NCI-H1105 (cell line): ENCODE data around the gene SPATA9.
"Not testable (repeated sequence)": the region's sequence is repeated elsewhere in the genome, so short reads cannot be mapped to it uniquely, and the experiment has no call there.

Source experiments
- DNase-seq: peaks from one replicate; lab custom pipeline; 2025; lab: John Stamatoyannopoulos, UW

The SPATA9 gene

DNA sequence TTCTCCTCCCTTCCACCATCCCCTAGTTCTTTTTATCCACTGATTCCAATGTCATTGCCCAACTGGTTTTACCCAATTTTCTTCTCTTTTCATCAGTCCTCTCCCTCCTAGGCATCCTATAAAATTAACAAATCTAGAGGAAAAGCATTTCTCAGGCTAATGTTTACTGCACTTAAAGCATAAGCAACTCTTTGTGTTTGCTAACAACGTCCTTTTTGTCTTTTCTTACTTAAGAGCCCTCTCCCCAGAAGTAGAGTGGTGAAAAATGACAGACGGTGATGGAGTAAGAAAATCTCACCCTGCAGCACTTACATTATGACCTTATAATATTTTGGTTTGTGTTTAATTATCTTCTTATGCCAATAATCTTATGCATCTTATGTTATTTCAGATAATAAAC lies 1.6 kb upstream of the SPATA9 start:
- no peak for DNase-seq

DNA sequence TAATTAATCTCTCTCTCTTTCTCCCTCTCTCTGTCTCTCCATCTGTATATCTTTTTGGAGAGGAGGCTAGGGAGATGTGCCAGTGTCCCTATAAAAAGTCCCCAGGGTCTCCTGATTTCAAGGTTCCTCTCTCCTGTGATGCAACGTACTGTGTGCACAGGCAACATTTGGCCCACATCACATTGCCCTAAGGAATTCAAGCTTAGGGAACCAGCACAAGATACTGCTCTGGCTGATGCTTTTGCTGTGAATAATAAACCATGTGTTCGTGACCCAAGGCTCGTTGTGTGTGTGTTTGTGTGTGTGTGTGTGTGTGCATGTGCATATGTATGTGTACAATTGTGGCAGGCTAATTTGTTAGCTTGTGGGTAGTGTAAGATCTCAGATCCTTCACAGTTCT lies 9.7 kb downstream of the SPATA9 start:
- DNase-seq, result no peak

DNA sequence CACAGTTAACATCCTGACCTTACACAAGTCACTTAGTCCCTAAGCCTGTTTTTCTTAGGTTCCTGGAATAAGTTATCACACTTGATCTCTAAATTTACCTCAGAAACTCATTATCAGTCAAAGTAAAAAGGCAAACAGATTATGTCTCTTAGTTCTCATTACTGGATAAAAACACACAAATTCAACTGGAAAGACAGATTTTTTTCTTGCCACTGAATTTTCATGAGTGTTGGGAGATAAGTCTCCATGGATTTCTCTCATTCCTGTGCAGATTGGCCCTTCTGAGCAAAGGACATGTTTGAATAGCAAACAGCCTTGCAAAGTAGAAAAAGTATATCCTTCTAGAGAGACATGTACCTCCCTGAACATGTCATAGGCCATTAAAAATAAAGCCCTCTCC lies 10.2 kb downstream of the SPATA9 start:
- no peak for DNase-seq

DNA sequence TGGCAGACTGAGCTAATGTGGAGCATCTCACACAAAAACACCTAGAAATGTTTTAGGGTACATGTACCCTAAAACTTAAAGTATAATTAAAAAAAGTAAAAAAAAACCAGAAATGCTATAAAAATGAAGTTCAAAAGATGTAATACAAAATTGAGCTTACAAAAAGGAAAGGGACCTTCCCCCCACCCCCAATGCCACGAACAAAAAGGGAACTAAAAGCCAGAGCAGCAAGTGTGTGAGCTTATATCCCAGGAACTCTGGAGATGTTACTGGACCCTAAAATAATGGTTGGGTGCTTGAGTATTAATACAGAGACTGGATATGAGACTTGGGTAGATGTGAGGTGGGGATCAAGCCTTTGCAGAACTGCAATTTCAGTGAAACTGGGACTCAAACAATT lies 11.0 kb downstream of the SPATA9 start:
- DNase-seq, result no peak

DNA sequence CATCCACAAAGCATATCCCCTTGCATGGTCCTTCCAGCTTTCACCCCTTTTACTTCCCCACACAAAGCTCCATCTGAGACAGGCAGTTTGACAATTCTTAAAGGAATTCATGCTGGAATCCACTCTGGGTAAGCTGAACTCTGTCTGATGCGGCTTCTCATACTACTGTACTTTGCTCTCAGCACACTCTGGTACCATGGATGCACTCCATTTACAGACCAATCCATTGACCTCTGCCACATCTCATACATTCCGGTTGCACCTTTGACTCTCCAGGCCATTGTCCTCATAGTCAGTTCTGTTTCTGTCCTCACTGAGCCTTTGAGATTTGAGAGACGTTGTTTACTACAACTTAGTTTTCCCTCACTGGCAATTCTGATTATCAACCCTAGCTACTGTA lies 12.2 kb downstream of the SPATA9 start:
- DNase-seq, result no peak

DNA sequence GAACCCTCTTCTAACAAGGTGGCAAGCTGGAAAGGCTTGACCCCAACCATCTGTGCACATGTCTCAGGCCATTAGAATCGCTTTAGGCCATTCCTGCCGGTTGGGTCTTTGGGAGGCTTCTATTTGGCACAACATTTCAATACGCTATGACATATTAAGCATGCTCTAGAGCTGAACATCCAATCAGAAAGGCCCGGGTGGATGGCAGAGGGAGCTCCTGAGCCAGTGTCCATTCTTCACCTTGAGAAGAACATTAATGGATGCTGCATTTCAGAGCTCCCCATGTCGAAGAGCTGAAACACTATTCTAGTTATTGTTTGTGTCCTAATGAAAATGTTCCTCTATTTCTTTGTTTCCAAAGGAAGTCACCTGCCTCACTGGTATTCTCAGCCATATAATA lies 12.8 kb downstream of the SPATA9 start:
- no peak for DNase-seq

DNA sequence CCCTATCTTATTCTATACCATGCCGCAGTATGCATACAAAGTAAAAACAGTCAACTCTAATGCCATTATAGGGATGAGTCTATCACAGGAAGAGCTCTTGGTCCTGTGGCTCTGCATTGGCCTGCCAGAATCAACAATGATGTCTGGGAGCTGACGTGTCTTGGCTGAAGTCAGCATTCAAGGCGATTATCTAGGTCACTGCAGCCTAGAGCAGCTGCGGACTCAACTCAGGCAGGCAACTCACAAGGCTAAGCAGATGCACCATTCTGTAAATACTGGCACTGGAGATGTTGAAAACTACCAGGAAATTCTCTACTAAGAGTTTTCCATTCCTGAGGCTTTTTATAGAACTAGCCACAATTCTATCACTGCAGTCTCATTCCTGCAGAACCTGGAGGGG lies 13.3 kb downstream of the SPATA9 start:
- no peak for DNase-seq

DNA sequence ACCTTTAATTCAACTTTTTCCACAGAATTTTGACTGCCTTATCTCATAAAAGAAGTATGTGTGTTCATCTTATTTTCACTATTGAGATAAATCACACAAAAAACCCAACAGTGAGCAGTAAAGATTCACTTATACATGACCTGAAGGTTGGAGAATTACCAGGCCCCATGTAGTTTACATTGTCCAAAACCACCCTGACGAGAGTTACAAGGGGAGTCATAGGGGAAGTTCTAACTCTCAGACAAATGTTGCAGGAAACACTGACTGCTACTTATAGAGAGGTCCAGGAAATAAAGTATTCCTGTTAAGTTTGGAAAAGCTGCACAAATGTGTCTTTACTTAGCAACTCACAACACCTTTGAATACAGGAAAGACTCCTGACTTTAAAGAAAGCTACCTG lies 14.1 kb downstream of the SPATA9 start:
- DNase-seq, result no peak

DNA sequence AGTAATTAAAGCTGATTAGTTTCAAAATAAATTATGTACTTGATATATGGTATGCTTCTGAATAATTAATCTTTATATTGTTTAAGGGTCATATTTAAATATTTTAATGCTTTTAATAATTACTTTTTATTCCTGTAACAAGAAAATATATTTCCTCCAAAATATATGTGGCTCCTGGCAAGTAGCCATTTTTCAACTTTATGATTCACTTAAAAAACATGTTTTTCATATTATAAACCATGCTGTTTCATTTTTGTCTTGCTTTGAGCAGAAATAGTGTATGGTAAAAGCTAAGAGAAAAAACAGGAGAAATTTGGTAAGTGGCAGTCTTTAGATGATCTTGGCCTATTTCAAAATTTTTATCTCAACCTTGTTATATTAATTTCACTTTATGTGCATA lies 14.6 kb downstream of the SPATA9 start:
- DNase-seq, result no peak

DNA sequence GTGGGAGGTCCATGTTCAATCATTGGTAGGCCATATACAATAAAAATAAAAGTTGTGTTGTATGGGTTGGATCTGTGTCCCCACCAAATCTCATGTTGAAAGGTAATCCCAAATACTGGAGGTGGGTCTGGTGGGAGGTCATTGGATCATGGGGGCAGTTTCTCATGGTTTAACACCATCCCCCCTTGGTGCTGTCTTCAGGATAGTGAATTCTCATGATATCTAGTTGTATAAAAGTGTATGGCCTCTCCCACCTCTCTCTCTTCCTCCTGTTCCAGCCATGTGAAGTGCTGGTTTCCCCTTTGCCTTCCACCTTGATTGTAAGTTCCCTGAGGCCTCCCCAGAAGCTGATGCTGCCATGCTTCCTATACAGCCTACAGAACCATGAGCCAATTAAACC lies 15.1 kb downstream of the SPATA9 start:
- DNase-seq, result no peak

DNA sequence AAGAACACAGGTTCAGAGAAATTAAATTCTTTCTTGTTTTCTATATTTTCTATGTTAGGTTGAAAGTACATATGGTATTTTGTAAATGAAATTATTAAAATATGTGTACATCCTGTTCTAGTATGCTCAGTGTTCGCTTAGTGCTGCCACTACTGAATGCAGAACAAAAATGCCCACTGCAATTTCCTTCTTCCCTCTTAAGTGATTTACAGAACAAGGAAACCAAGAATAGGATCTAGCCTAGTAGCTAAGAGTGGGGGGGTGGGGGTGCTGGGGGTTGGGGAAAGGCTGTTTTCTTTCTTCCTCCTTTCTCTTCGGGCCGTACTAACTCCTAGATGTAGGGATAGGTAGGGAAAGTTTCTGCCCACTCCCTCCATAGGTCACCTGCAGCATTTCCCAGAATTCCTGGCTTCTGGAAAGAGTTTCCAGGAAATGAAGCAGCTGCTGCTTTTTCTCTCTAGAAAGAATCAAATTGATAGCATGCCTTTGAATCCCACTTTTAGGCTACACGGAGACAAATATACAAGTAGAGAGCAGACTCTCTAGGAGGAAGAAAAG lies 15.7 kb downstream of the SPATA9 start:
- no peak for DNase-seq

DNA sequence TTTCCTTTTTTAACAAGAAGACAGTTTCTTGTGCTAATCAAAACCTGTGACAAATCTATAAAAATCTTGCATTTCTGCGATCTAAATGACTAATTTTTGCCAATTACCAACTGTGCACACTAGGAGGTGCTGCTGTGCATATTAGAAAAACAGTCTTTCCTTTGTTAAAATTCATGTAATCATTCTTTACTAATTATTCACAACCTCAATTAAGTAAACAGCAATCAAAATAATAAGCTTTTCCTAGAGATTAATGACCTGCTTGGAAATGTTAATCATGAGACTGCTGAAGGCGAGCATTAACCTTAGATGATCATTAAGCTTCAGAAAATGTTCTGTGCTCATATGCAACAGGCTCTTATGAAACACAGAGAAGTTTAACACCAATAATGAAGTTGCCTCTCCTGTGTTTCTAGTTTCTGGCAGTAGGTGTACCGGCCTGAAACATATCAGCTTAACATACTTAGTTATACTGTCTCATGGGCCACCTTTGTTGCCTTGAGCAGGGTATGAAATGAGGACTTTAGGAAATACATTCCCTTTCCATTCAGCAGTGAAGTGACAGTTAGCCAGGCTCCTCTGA lies 18.5 kb downstream of the SPATA9 start:
- peak; percentile 0 for DNase-seq

DNA sequence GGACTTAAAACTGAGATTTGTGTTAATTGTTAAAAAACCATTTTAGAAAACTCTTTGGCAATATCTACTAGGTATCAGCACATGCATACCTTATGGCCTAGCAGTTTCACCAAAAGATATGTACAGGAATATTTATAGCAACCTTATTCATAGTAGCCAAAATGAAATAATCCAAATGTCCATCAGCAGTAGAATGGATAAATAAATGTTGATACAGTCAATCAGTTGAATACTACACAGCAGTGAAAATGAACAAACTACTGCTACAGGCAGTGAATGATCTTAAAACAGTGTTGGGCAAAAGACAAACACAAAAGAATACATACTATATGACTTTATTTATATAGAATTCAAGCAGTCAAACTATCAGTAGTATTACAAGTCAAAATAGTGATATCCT lies 19.8 kb downstream of the SPATA9 start:
- no peak for DNase-seq

DNA sequence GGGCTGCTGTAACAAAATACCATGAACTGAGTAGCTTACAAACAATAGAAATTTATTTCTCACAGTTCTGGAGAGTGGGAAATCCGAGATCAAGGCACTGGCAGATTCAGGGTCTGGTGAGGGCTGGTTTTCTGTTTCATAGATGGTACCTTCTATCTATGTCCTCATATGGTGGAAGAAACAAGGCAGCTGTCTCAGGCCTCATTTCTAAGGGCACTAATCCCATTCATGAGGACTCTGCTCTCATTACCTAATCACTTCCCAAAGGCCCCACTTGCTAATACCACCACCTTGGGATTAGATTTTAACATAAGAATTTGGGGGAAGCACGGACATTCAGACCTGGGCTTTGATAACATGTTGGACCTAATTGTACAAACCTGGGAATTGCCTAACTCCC lies 22.7 kb downstream of the SPATA9 start:
- no peak for DNase-seq

DNA sequence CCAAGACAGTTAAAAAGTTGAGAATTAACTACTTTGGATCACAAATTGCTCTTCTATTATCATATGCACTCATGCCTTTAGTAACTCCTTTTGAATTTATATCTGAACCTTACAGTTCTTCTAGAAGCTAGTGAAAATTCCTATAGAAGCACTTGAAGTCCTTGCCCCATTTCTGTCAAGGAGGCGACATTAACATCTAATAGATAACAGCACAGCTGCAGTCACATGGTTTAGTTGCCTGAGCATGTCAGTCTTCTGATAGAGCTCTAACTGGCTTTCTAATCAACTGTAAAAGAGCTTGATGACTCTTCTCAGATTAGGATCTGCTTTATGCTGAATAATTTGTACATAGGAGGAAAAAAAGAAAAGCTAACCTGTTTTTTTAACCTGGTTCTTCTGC lies 27.2 kb downstream of the SPATA9 start:
- no peak for DNase-seq

DNA sequence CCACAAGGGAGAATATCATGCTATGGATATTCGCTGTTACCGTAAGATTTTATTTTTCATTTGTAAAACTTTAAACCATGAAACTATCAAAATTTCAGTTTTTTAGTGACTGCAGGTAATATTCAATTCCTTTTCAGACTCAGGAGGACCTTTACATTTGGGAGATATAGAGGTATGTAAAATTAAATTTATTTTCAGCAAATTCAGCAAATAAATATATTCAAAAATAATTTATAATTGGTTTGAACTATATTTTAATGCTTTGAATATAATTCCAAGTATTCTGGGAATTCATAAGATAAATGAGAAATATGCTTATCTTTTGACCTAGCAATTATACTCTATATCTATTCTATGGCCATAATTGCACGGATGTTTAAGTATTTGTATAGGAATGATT lies 28.6 kb downstream of the SPATA9 start:
- DNase-seq, result no peak

DNA sequence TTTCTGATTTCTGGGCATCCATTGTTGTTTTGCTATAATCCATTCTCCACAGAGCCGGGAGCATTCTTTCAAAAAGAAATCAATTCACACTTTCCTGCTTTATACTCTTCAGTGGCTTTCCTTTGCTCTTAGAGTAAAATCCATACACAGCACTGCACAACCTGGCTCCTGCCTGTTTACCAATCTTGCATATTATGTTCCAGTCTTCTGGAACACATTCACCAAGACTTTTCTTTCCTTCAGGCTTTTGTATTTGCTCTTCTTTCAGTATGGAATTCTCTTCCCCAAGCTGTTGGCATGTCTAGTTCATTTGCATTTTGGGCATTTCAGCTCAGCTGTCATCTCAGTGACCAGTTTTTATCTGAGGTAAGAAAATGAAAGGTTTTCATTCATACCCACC lies 29.9 kb downstream of the SPATA9 start:
- DNase-seq, result no peak

DNA sequence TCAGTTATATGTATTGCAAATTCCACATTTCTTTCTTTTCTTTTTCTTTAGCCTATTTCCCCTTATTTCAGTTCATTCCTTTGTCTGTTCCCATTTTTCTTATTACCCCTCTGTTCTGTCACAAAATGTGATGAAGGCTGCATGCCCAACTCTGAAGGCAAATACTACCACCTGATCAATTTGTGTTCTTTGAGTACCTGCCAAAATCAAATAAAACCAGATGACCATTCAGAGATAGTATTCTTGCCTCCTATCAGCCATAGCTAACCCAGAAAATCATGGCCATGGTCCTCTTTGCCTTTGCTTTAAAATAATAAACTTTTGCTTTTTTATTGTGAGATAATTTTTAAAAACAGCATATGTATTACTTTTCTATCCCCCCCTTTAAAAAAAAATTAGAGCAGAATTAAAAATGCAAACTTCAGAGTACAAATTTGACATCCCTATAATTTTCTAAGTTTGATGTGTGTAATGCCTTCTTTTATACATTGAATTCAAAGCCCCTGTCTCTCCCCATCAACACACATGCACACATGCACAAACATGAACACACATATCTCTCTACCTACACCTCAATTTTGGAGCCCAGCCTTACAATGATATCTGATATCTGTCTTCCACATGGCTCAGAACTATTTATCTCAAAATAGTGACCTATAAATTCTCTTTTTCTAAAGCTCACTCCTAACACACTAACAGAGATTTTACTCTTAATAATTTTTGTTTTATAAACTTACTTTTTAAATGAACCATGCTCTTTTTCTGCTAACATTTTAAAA lies 32.8 kb downstream of the SPATA9 start:
- no peak for DNase-seq

DNA sequence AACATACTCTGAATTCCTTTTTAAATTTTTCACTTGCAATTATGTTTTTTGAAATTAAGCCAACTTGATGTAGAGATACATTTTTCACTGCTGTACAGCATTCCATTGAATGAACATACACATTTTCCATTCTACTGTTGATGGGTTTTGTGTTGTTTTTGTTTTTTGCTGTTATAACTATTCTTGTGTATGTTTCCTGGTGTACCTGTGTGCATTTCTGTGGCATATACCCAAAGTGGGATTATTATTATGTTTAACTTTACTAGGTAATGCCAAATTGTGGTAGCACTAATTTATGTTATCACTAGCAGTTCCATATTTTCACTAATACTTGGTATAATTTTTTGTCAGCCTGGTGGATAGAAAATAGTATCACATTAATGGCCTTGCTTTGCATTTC lies 33.5 kb downstream of the SPATA9 start:
- no peak for DNase-seq

DNA sequence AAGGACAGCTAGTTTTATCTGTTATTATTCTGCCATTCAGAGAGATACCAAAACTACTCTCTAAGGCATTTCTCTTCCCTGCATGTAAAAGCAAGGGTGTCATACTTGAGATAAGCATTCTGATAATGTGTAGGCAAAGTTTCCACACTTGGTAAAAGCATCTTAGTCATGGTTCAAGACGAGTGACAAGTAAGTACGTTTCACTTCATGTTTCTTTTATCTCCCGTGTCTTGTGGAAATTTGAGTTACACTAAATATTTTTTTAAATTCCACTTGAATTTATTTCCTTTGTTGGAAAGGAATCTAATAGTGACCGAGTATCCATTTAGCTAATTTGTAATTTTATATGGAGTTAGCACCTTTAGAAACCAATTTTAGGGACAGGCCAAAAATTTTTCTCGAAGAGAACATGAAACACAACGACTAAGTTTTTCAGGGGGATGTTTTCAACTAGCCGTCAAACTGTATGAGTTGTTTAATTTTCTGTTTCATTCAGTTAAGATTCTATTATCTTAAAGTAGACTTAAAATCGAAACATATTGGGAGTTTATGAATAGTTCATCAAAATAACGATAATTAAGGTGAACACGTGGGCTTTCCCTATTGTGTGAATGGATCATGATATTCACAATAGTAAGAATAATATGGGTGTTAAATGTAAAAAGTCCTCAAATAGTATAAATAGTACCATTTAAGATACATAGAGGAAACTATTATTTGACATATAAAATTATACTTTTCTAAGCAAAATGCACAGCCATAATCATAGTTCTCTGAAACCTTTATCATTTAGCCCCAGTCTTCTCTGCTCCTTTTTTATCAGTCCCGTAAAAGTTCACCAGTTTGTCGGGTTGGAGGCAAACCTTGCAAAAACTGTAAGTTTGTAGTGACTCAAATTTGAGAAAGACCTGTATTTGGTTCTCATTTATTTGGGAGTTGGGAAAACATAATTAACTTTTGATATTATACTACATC lies 34.6 kb downstream of the SPATA9 start:
- DNase-seq, result no peak

DNA sequence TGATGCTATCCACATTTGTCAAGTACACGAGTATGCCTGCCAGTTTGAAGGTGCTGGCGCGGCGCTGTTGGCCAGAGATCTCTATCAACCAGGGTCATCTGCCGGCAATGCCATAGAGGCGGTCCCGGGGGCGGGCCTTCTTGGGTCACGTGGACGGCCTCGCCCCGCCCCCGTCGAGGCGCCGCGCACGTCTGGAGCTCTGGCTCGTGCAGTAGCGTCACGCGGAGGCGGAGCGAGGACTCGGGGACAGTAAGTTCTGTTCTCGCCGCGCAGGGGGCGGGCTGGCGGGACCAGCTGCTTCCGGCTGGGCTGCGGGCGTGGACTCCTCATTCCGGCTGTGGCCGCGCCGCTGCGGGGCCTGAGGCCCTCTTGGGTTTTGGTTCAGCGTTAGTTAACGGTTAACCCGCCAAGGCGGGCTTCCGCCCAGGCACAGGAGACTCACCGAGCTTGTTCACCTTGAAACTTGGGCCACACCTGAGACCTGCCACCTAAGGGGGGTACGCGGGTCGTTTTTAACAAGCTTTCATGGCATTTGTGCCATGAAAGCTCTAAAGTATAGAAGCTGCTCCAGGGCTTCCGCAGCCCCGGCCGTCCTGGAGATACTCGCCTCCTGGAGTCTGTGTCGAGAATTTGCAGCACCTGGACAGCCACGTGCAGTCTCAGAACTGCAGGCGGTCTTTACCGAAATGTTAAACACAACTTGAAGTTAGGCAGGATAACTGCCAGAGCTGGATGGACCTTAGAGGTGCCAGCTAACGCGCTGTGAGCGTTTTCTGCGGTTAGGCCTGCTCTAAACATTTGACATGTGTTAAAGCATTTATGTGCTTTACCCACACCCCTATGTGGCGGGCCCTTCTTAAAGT lies 36.0 kb downstream of the SPATA9 start, which contains the start of gene RFESD:
RFESD (plus strand) TSS at position 209 of the 863 bp plus-strand sequence. CDS start 5,495 bp downstream, outside the sequence.
- DNase-seq, result peak; percentile 84

DNA sequence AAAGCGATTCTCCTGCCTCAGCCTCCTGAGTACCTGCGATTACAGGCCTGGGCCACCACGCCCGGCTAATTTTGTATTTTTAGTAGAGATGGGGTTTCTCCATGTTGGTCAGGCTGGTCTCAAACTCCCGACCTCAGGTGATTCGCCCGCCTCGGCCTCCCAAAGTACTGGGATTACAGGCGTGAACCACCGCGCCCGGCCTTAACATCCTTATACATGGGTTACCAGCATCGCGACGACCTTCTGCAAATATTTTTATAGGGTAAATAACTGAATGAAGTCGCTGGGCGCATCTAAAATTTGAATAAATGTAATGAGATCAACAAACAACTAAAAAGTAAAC lies 36.6 kb downstream of the SPATA9 start:
- not testable (repeated sequence) for DNase-seq
